K562 (cell line): Measurements from ENCODE around the gene TIGD7. TPM values are rescaled to one million over a fixed set of nuclear protein-coding genes. Genes with fewer than 3 reads are reported as not detected.

Source experiments
- BHLHE40 ChIP-seq: IDR thresholded peaks from 2 replicates; pipeline ENCODE4 v1.6.1; 2011; ENCODE audit warnings: low read length, improper control_type of control experiment
- CHD2 ChIP-seq: IDR thresholded peaks from 2 replicates; pipeline ENCODE4 v1.6.1; 2011; ENCODE audit warnings: low read depth, low read length
- DACH1 ChIP-seq: fragments of 450-650 bp; IDR thresholded peaks from 2 replicates; pipeline ENCODE4 v1.6.1; 2018; ENCODE audit not compliant: partially characterized antibody
- ELF4 ChIP-seq: fragments of 450-650 bp; formaldehyde crosslinking; IDR thresholded peaks from 2 replicates; pipeline ENCODE4 v1.4.0; 2022; ENCODE audit warnings: missing genetic modification characterization
- HOXB6 ChIP-seq: fragments of 250-450 bp; sonication (Bioruptor Pico); IDR thresholded peaks from 2 replicates; pipeline ENCODE4 v1.5.1; 2022; ENCODE audit warnings: mild to moderate bottlenecking, borderline replicate concordance
- ILF3 ChIP-seq: fragments of 450-650 bp; IDR thresholded peaks from 2 replicates; pipeline ENCODE4 v1.6.1; 2018; ENCODE audit warnings: antibody characterized with exemption, mild to moderate bottlenecking, moderate library complexity, borderline replicate concordance
- ILK ChIP-seq: fragments of 450-650 bp; IDR thresholded peaks from 2 replicates; pipeline ENCODE4 v1.6.1; 2016; ENCODE audit warnings: missing genetic modification characterization, low read depth, mild to moderate bottlenecking, missing compliant biosample characterization, moderate library complexity, borderline replicate concordance
- KAT2B ChIP-seq: IDR thresholded peaks from one replicate; pipeline ENCODE4 v1.6.1; 2012; ENCODE audit warnings: low read depth, mild to moderate bottlenecking, control low read depth, inconsistent platforms, low read length, moderate library complexity
- MCM3 ChIP-seq: fragments of 450-650 bp; IDR thresholded peaks from 2 replicates; pipeline ENCODE4 v1.6.1; 2016
- MXI1 ChIP-seq: IDR thresholded peaks from 2 replicates; pipeline ENCODE4 v1.6.1; 2011; ENCODE audit warnings: low read depth, mild to moderate bottlenecking, improper control_type of control experiment, low read length
- NELFE ChIP-seq: IDR thresholded peaks from 2 replicates; pipeline ENCODE4 v1.6.1; 2011; ENCODE audit warnings: mild to moderate bottlenecking; ENCODE audit not compliant: insufficient read depth, insufficient read length
- NFIX ChIP-seq: fragments of 250-450 bp; sonication (Bioruptor Pico); IDR thresholded peaks from 2 replicates; pipeline ENCODE4 v1.4.0; 2020; ENCODE audit warnings: low read depth, mild to moderate bottlenecking, moderate library complexity
- NR2F6 ChIP-seq: fragments of 450-650 bp; formaldehyde crosslinking; IDR thresholded peaks from 2 replicates; pipeline ENCODE4 v1.4.0; 2020; ENCODE audit warnings: mild to moderate bottlenecking
- RBBP5 ChIP-seq: fragments of 200-600 bp; sonication (generic); IDR thresholded peaks from 2 replicates; pipeline ENCODE4 v1.6.1; 2012; ENCODE audit warnings: borderline replicate concordance, mild to moderate bottlenecking, low read length, control low read depth, inconsistent platforms; ENCODE audit not compliant: insufficient read depth, poor library complexity, severe bottlenecking
- SREBF2 ChIP-seq: sonication (generic); formaldehyde crosslinking; IDR thresholded peaks from 2 replicates; pipeline ENCODE4 v1.4.0; 2020; ENCODE audit warnings: mild to moderate bottlenecking, missing genetic modification reagents
- STAT5B ChIP-seq: fragments of 250-450 bp; sonication (Bioruptor Pico); IDR thresholded peaks from 2 replicates; pipeline ENCODE4 v1.8.0; 2021; ENCODE audit warnings: mild to moderate bottlenecking, inconsistent platforms
- TAF1 ChIP-seq: IDR thresholded peaks from 2 replicates; pipeline ENCODE4 v1.6.1; 2011; ENCODE audit warnings: mild to moderate bottlenecking, low read length, moderate library complexity; ENCODE audit not compliant: insufficient read depth, control insufficient read depth, severe bottlenecking; ENCODE audit errors: extremely low read depth
- TEAD4 ChIP-seq, 2 experiments: sonication (generic) in 1 of 2; formaldehyde crosslinking in 1 of 2; IDR thresholded peaks; 2 replicates each; pipeline versions ENCODE4 v1.6.1 to v1.8.0; 2012 to 2022; ENCODE audit warnings: borderline replicate concordance in 1 of 2, inconsistent platforms in 1 of 2, low read length in 1 of 2, mild to moderate bottlenecking in 1 of 2, missing genetic modification reagents in 1 of 2
- ZNF282 ChIP-seq: sonication (generic); formaldehyde crosslinking; IDR thresholded peaks from 2 replicates; pipeline ENCODE4 v1.8.1; 2023; ENCODE audit warnings: missing genetic modification reagents
- ZNF445 ChIP-seq: fragments of 250-450 bp; sonication (Bioruptor Pico); IDR thresholded peaks from 2 replicates; pipeline ENCODE4 v1.4.0; 2020; ENCODE audit warnings: low read depth, mild to moderate bottlenecking, moderate library complexity
- ZNF507 ChIP-seq: conservative IDR thresholded peaks from 2 replicates; pipeline ENCODE4 v1.6.1; 2017; ENCODE audit warnings: missing genetic modification characterization, missing compliant biosample characterization
- ZZZ3 ChIP-seq: fragments of 450-650 bp; IDR thresholded peaks from 2 replicates; pipeline ENCODE4 v1.6.1; 2016; ENCODE audit warnings: antibody characterized with exemption, mild to moderate bottlenecking, moderate library complexity
- polyA plus RNA-seq, 8 experiments: library from polyadenylated mRNA; depleted of rRNA in 4 of 8; stranded (reverse) in 5 of 8; unstranded in 3 of 8; fragments of >200 nt; fragmentation: Nextera tagmentation in 2 of 8; fragmentation: Illumina TruSeq in 1 of 8; extraction: Ambion mirVana in 2 of 8; extraction: Trizol in 1 of 8; gene quantifications; 2 replicates each; pipeline versions ENCODE4 v1.2.1 to v1.2.3, GENCODE V29; 2011 to 2014; ENCODE audit warnings: inconsistent platforms in 1 of 8, missing spikeins in 1 of 8
- total RNA-seq, 7 experiments: library from RNA; depleted of rRNA in 6 of 7; stranded (reverse); fragments of >200 nt in 6 of 7; fragmentation: Illumina TruSeq in 2 of 7; extraction: Trizol in 2 of 7; gene quantifications; 2 replicates each; pipeline versions ENCODE4 v1.2.1 to v1.2.3, GENCODE V29; 2011 to 2021; ENCODE audit warnings: low replicate concordance in 1 of 7
- TF ChIP-seq, protein P1 (sequence below), 2 experiments: fragments of 450-650 bp in 1 of 2; sonication (generic) in 1 of 2; formaldehyde crosslinking; conservative IDR thresholded peaks; 2 replicates each; pipeline versions ENCODE4 v1.4.0 to v1.8.1; 2020 to 2022; ENCODE audit warnings: mild to moderate bottlenecking in 1 of 2, missing genetic modification reagents in 1 of 2
- TF ChIP-seq, protein P2 (sequence below): fragments of 450-650 bp; conservative IDR thresholded peaks from 2 replicates; pipeline ENCODE4 v1.6.1; 2016; ENCODE audit warnings: missing genetic modification characterization, low read depth, mild to moderate bottlenecking, missing compliant biosample characterization, moderate library complexity
- TF ChIP-seq, protein P3 (sequence below): sonication (generic); formaldehyde crosslinking; IDR thresholded peaks from 2 replicates; pipeline ENCODE4 v1.8.1; 2023; ENCODE audit warnings: mild to moderate bottlenecking, missing genetic modification reagents

The TIGD7 gene
- total and polyA plus RNA-seq, 9 of the 15 experiments (the other 6 are each of a cell fraction or from before 2014, with no cell fraction given) = 0.84 to 10.7 (median 6.7) TPM

DNA sequence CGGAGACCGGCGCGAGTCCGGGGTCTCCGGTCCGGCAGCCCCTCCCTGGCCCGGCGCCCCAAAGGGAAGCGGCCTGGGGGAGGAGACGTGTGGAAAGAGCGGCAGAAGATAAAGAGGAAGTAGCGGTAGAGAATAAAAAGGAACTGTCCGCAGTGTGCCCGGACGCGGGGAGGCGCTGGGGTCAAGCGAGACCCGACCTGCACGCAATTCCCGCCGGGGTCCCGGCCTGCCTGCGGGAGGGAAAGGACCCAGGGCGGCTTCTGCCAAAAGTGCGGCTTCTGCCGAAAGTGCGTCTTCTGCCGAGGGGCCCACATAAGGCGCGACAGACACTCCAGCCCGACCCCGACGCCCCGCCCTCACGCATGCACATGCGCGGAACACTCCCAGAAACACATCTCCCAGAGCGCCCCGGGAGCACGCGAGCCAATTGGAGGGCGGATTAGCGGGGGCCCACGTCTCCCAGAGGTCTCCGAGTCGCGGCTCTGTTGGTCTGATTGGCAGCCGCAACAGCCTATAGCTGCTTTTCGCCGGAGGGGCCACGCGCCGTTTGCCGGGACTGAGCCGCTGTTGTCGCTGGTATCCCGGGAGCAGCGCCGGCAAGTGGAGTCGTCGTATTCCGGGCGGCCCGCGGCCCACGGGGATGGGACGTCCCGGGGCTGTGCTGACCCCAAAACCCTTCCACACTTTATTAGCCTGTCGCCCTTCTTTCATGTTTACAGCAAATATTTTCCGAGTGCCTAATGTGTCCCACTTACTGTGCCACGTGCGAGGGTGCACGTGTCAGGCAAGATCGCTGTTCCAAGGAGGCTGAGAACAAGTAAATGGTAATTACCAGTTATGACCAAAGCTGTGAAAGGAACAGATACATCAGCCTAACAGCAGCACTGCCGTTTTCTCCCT, 40.8 kb downstream of the TIGD7 start (continued):
- peak; percentile 81 for TF ChIP-seq RBBP5
- TF ChIP-seq ZNF507 = no peak
- no peak for TF ChIP-seq ILF3
- TF ChIP-seq ILK = no peak
- no peak for TF ChIP-seq NELFE
- TF ChIP-seq CHD2 = peak; percentile 74
- no peak for TF ChIP-seq NFIX (CRISPR knock-in tag)
- no peak for TF ChIP-seq KAT2B
- TF ChIP-seq ZNF282 (CRISPR knock-in tag) = peak; percentile 97
- no peak for TF ChIP-seq DACH1
- TF ChIP-seq TAF1 = peak; percentile 40
- TF ChIP-seq, protein P1, sequence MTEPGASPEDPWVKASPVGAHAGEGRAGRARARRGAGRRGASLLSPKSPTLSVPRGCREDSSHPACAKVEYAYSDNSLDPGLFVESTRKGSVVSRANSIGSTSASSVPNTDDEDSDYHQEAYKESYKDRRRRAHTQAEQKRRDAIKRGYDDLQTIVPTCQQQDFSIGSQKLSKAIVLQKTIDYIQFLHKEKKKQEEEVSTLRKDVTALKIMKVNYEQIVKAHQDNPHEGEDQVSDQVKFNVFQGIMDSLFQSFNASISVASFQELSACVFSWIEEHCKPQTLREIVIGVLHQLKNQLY (CRISPR knock-in tag; conservative IDR thresholded peaks at IDR 0.05) = peak in 1 of 2 experiments; percentile 81; a peak in 2 of 4 replicates
- no peak for TF ChIP-seq STAT5B (CRISPR knock-in tag)
- peak; percentile 78 for TF ChIP-seq BHLHE40
- TF ChIP-seq, protein P2, sequence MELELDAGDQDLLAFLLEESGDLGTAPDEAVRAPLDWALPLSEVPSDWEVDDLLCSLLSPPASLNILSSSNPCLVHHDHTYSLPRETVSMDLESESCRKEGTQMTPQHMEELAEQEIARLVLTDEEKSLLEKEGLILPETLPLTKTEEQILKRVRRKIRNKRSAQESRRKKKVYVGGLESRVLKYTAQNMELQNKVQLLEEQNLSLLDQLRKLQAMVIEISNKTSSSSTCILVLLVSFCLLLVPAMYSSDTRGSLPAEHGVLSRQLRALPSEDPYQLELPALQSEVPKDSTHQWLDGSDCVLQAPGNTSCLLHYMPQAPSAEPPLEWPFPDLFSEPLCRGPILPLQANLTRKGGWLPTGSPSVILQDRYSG = peak; percentile 91
- TF ChIP-seq ZNF445 = no peak
- peak; percentile 69 for TF ChIP-seq MXI1
- TF ChIP-seq NR2F6 (CRISPR knock-in tag) = no peak
- TF ChIP-seq, protein P3, sequence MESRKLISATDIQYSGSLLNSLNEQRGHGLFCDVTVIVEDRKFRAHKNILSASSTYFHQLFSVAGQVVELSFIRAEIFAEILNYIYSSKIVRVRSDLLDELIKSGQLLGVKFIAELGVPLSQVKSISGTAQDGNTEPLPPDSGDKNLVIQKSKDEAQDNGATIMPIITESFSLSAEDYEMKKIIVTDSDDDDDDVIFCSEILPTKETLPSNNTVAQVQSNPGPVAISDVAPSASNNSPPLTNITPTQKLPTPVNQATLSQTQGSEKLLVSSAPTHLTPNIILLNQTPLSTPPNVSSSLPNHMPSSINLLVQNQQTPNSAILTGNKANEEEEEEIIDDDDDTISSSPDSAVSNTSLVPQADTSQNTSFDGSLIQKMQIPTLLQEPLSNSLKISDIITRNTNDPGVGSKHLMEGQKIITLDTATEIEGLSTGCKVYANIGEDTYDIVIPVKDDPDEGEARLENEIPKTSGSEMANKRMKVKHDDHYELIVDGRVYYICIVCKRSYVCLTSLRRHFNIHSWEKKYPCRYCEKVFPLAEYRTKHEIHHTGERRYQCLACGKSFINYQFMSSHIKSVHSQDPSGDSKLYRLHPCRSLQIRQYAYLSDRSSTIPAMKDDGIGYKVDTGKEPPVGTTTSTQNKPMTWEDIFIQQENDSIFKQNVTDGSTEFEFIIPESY = peak; percentile 79; the same call in 1 of the 2 replicates
- no peak for TF ChIP-seq ZZZ3
- no peak for TF ChIP-seq MCM3
- no peak for TF ChIP-seq HOXB6 (CRISPR knock-in tag)
- no peak for TF ChIP-seq ELF4 (CRISPR knock-in tag)
- 0 out of 2 replicates have a peak, but pooled peaks have one; percentile 51 for TF ChIP-seq SREBF2 (CRISPR knock-in tag)
- 0 out of 2 replicates have a peak, but pooled peaks have one; percentile 42 for TF ChIP-seq TEAD4 (IDR thresholded peaks at IDR 0.05; ENCODE audit: low read length)
- TF ChIP-seq TEAD4 (CRISPR knock-in tag; IDR thresholded peaks at IDR 0.05; ENCODE audit: borderline replicate concordance) = peak; percentile 96
